ENCODE results near the gene PLXNA4. TPM values are rescaled to one million over a fixed set of nuclear protein-coding genes. Genes with fewer than 3 reads are reported as not detected.

PLXNA4 gene
- total RNA-seq, 1 experiment from 2014 or later, result 0.81 TPM

- peaks cover 22% of the 10 kb centered on the region for H3K4me1 Mint-ChIP-seq
- ChIA-PET POLR2A (no interaction called here), CTCF (no interaction called here)
- H3K36me3 Mint-ChIP-seq, result peaks cover 16% of the 10 kb centered on the region
- peaks cover 2% of the 10 kb centered on the region; the same call in 1 of the 2 replicates for H3K27me3 Mint-ChIP-seq (ENCODE audit: low read depth)
- no peak for TF ChIP-seq TEAD4 (CRISPR knock-in tag; IDR thresholded peaks at IDR 0.05)
- no peak for TF ChIP-seq ZNF317 (CRISPR knock-in tag; IDR thresholded peaks at IDR 0.05; ENCODE audit: borderline replicate concordance, low read depth)
- TF ChIP-seq ELF4 (CRISPR knock-in tag; IDR thresholded peaks at IDR 0.05; ENCODE audit: low read depth), result no peak
- no peak for TF ChIP-seq NR3C1 (CRISPR knock-in tag; conservative IDR thresholded peaks at IDR 0.05; ENCODE audit: low read depth)
- no peak for TF ChIP-seq ZNF121 (CRISPR knock-in tag; IDR thresholded peaks at IDR 0.05)
- TF ChIP-seq USF2 (CRISPR knock-in tag; IDR thresholded peaks at IDR 0.05), result no peak
- no peak for TF ChIP-seq ZNF416 (CRISPR knock-in tag; IDR thresholded peaks at IDR 0.05)
- no peak for TF ChIP-seq FOXJ3 (CRISPR knock-in tag; IDR thresholded peaks at IDR 0.05; ENCODE audit: borderline replicate concordance)
- TF ChIP-seq TP53 (CRISPR knock-in tag; IDR thresholded peaks at IDR 0.05), result no peak
- TF ChIP-seq KAT7 (CRISPR knock-in tag; IDR thresholded peaks at IDR 0.05; ENCODE audit: borderline replicate concordance), result no peak
- TF ChIP-seq ATF3 (CRISPR knock-in tag; conservative IDR thresholded peaks at IDR 0.05), result no peak
- TF ChIP-seq NFYB (CRISPR knock-in tag; conservative IDR thresholded peaks at IDR 0.05; ENCODE audit: low read depth), result no peak
- TF ChIP-seq ERG (CRISPR knock-in tag; IDR thresholded peaks at IDR 0.05), result no peak
- TF ChIP-seq OVOL2 (CRISPR knock-in tag; IDR thresholded peaks at IDR 0.05; ENCODE audit: borderline replicate concordance), result no peak
- TF ChIP-seq TEAD1 (CRISPR knock-in tag; IDR thresholded peaks at IDR 0.05), result no peak
- no peak for TF ChIP-seq MAX (CRISPR knock-in tag; IDR thresholded peaks at IDR 0.05)
- no peak for TF ChIP-seq HMGA2 (CRISPR knock-in tag; IDR thresholded peaks at IDR 0.05)
- TF ChIP-seq ZBTB43 (CRISPR knock-in tag; IDR thresholded peaks at IDR 0.05), result no peak
- TF ChIP-seq STAT6 (CRISPR knock-in tag; conservative IDR thresholded peaks at IDR 0.05; ENCODE audit: low read depth), result no peak
- H3K4me3 Mint-ChIP-seq, result no peak overlapping the region
- ATAC-seq, result no peak
- no peak for DNase-seq (ENCODE audit: low spot score)
- H3K9me3 Mint-ChIP-seq, result peaks cover 27% of the 10 kb centered on the region
- no peak overlapping the region for H3K27ac Mint-ChIP-seq
Observed at GRCh38 chr7:132245539-132245938, 330.7 kb downstream of the PLXNA4 start.

GRCh38 chr7:132244903-132245480 lies 331.3 kb downstream of the PLXNA4 start:
- POLR2A ChIA-PET, result interaction anchor here (1.6 kb wide), 1 partner anchor 56 kb away, joined by 5 read pairs; no protein-coding TSS in a partner anchor
- H3K36me3 Mint-ChIP-seq, result peaks cover 16% of the 10 kb centered on the region
- no peak for ATAC-seq
- DNase-seq (ENCODE audit: low spot score), result no peak
- H3K27me3 Mint-ChIP-seq (ENCODE audit: low read depth), result peaks cover 2% of the 10 kb centered on the region; the same call in 1 of the 2 replicates
- no peak overlapping the region for H3K4me3 Mint-ChIP-seq
- no peak overlapping the region for H3K27ac Mint-ChIP-seq
- peaks cover 27% of the 10 kb centered on the region for H3K9me3 Mint-ChIP-seq
- CTCF ChIA-PET, result interaction anchor here (2.0 kb wide), 1 partner anchor 300 kb away, joined by 7 read pairs; no protein-coding TSS in a partner anchor
- H3K4me1 Mint-ChIP-seq, result peaks cover 17% of the 10 kb centered on the region
- no peak for TF ChIP-seq EMX1 (CRISPR knock-in tag; IDR thresholded peaks at IDR 0.05)
- no peak for TF ChIP-seq NFYB (CRISPR knock-in tag; conservative IDR thresholded peaks at IDR 0.05; ENCODE audit: low read depth)
- no peak for TF ChIP-seq ESRRA (CRISPR knock-in tag; IDR thresholded peaks at IDR 0.05; ENCODE audit: borderline replicate concordance)
- no peak for TF ChIP-seq ZNF232 (CRISPR knock-in tag; IDR thresholded peaks at IDR 0.05)
- TF ChIP-seq ZNF263 (CRISPR knock-in tag; IDR thresholded peaks at IDR 0.05; ENCODE audit: low read depth), result no peak
- TF ChIP-seq CTCF (IDR thresholded peaks at IDR 0.05), result no peak
- TF ChIP-seq ATF1 (CRISPR knock-in tag; IDR thresholded peaks at IDR 0.05), result no peak
- TF ChIP-seq PRRX2 (CRISPR knock-in tag; IDR thresholded peaks at IDR 0.05), result no peak
- no peak for TF ChIP-seq MXD4 (CRISPR knock-in tag; IDR thresholded peaks at IDR 0.05; ENCODE audit: borderline replicate concordance)

All from WTC11 (cell line).